GM10266 (cell line): ENCODE data around the gene DNAJB9.

Experiments used
- DNase-seq: peaks from one replicate; pipeline ENCODE4 v3.0.0; 2012; ENCODE audit errors: extremely low spot score
- CTCF ChIP-seq: IDR thresholded peaks from 2 replicates; pipeline ENCODE4 v1.5.1; 2012; ENCODE audit warnings: mild to moderate bottlenecking, low read depth; ENCODE audit not compliant: control insufficient read depth, insufficient read depth; ENCODE audit errors: missing control alignments

The DNAJB9 gene

GRCh38 chr7:108611268-108611667 is 41.6 kb downstream of the DNAJB9 start:
- DNase-seq, result no peak
- TF ChIP-seq CTCF, result no peak

- DNase-seq, result peak; percentile 24
Measured at GRCh38 chr7:108613147-108613948, 43.7 kb downstream of the DNAJB9 start.

GRCh38 chr7:108613949-108614381 is 44.3 kb downstream of the DNAJB9 start:
- no peak for TF ChIP-seq CTCF
- no peak for DNase-seq

More at GRCh38 chr7:108613147-108613948, 43.7 kb downstream of the DNAJB9 start:
- TF ChIP-seq CTCF, result peak; percentile 59

- TF ChIP-seq CTCF, result no peak
- DNase-seq, result no peak
Measured at GRCh38 chr7:108614896-108615295, 45.2 kb downstream of the DNAJB9 start.

GRCh38 chr7:108618056-108618455 is 48.4 kb downstream of the DNAJB9 start:
- no peak for DNase-seq
- no peak for TF ChIP-seq CTCF

- no peak for TF ChIP-seq CTCF
- DNase-seq, result no peak
Measured at GRCh38 chr7:108623220-108623619, 53.5 kb downstream of the DNAJB9 start.
